Liver (tissue), 9 donors: ENCODE measurements around the gene ANO5. TPM values are rescaled to one million over a fixed set of nuclear protein-coding genes. Genes with fewer than 3 reads are reported as not detected.

Experiments
- DNase-seq: peaks from one replicate; pipeline ENCODE4 v3.0.0-alpha.2; 2017; ENCODE audit warnings: low spot score
- H3K27ac ChIP-seq, 2 donors: one replicate each; pipeline ENCODE4 v1.7.0; 2013; ENCODE audit warnings: inconsistent platforms in 2 of 2, low read length in 2 of 2, control low read depth in 1 of 2, low read depth in 1 of 2, mild to moderate bottlenecking in 1 of 2
- H3K27me3 ChIP-seq, 4 donors: one replicate each; pipeline versions ENCODE4 v1.6.1 to v1.7.0; 2013; ENCODE audit warnings: low read length in 3 of 4, inconsistent platforms in 1 of 4, mild to moderate bottlenecking in 1 of 4, moderate library complexity in 1 of 4; ENCODE audit not compliant: control insufficient read depth in 4 of 4, insufficient read depth in 4 of 4
- H3K36me3 ChIP-seq, 4 donors: one replicate each; pipeline versions ENCODE4 v1.6.1 to v1.7.0; 2013; ENCODE audit warnings: low read length in 3 of 4, mild to moderate bottlenecking in 3 of 4, low read depth in 1 of 4, moderate library complexity in 1 of 4; ENCODE audit not compliant: control insufficient read depth in 4 of 4, insufficient read depth in 3 of 4
- H3K4me1 ChIP-seq, 4 donors: one replicate each; pipeline versions ENCODE4 v1.6.1 to v1.7.0; 2013; ENCODE audit warnings: low read length in 3 of 4, mild to moderate bottlenecking in 3 of 4, moderate library complexity in 1 of 4; ENCODE audit not compliant: control insufficient read depth in 4 of 4, insufficient read depth in 4 of 4
- H3K4me3 ChIP-seq, 3 donors: one replicate each; pipeline versions ENCODE4 v1.6.1 to v1.7.0; 2013; ENCODE audit warnings: low read length in 3 of 3, control low read depth in 1 of 3, low read depth in 1 of 3, mild to moderate bottlenecking in 1 of 3
- H3K9ac ChIP-seq, 2 donors: one replicate each; pipeline ENCODE4 v1.7.0; 2013; ENCODE audit warnings: low read length in 2 of 2, mild to moderate bottlenecking in 2 of 2, moderate library complexity in 2 of 2, control low read depth in 1 of 2, low read depth in 1 of 2
- H3K9me3 ChIP-seq, 4 donors: one replicate each; pipeline versions ENCODE4 v1.6.1 to v1.7.0; 2013; ENCODE audit warnings: low read length in 3 of 4; ENCODE audit not compliant: control insufficient read depth in 4 of 4
- EGR1 ChIP-seq, 2 donors: IDR thresholded peaks; 2 replicates each; pipeline ENCODE4 v1.6.1; 2016 to 2018; ENCODE audit warnings: antibody characterized with exemption in 2 of 2, low read depth in 2 of 2
- FOXA2 ChIP-seq: IDR thresholded peaks from 2 replicates; pipeline ENCODE4 v1.6.1; 2016; ENCODE audit warnings: antibody characterized with exemption
- GABPA ChIP-seq, 2 donors: IDR thresholded peaks in 1 of 2; conservative IDR thresholded peaks in 1 of 2; 2 replicates each; pipeline ENCODE4 v1.6.1; 2016; ENCODE audit warnings: antibody characterized with exemption in 2 of 2, mild to moderate bottlenecking in 1 of 2, moderate library complexity in 1 of 2
- HNF4A ChIP-seq, 2 donors: conservative IDR thresholded peaks; 2 replicates each; pipeline ENCODE4 v1.6.1; 2016; ENCODE audit warnings: antibody characterized with exemption in 2 of 2, mild to moderate bottlenecking in 2 of 2
- HNF4G ChIP-seq: IDR thresholded peaks from 2 replicates; pipeline ENCODE4 v1.6.1; 2016; ENCODE audit warnings: antibody characterized with exemption
- JUND ChIP-seq, 2 donors: IDR thresholded peaks; 2 replicates each; pipeline ENCODE4 v1.6.1; 2016; ENCODE audit warnings: antibody characterized with exemption in 2 of 2
- MAX ChIP-seq: IDR thresholded peaks from 2 replicates; pipeline ENCODE4 v1.6.1; 2016; ENCODE audit warnings: antibody characterized with exemption
- RAD21 ChIP-seq, 2 donors: IDR thresholded peaks; 2 replicates each; pipeline ENCODE4 v1.6.1; 2016; ENCODE audit warnings: antibody characterized with exemption in 2 of 2, mild to moderate bottlenecking in 2 of 2
- RXRA ChIP-seq, 2 donors: IDR thresholded peaks; 2 replicates each; pipeline ENCODE4 v1.6.1; 2017 to 2018; ENCODE audit warnings: antibody characterized with exemption in 2 of 2, mild to moderate bottlenecking in 1 of 2
- SP1 ChIP-seq: IDR thresholded peaks from 2 replicates; pipeline ENCODE4 v1.6.1; 2018; ENCODE audit warnings: antibody characterized with exemption, mild to moderate bottlenecking
- TAF1 ChIP-seq: conservative IDR thresholded peaks from 2 replicates; pipeline ENCODE4 v1.6.1; 2016; ENCODE audit warnings: antibody characterized with exemption, mild to moderate bottlenecking
- YY1 ChIP-seq: IDR thresholded peaks from 2 replicates; pipeline ENCODE4 v1.6.1; 2016; ENCODE audit warnings: antibody characterized with exemption, mild to moderate bottlenecking
- WGBS: extraction: QIAGEN DNeasy Blood & Tissue Kit; methylation state at CpG from one replicate; pipeline ENCODE4 v1.1.7; 2013; 5-methylcytosine and 5-hydroxymethylcytosine counted together
- polyA plus RNA-seq, 2 donors: library from polyadenylated mRNA; stranded (reverse) in 1 of 2; unstranded in 1 of 2; fragments of 200-250 nt in 1 of 2; fragments of >200 nt in 1 of 2; fragmentation: Nextera tagmentation in 1 of 2; extraction: Ambion mirVana in 1 of 2; gene quantifications; one replicate each; pipeline versions ENCODE4 v1.2.1 to v1.2.3, GENCODE V29; 2013 to 2015
- total RNA-seq, 2 donors: library from RNA; depleted of rRNA; stranded (reverse); fragments of >200 nt; gene quantifications; one replicate each; pipeline ENCODE4 v1.2.3, GENCODE V29; 2014
- TF ChIP-seq, protein P1 (sequence below): fragments of 150-350 bp; IDR thresholded peaks from 2 replicates; pipeline ENCODE4 v1.5.1; 2017; ENCODE audit warnings: improper control_type of control experiment, low read depth, low read length; ENCODE audit not compliant: missing input control
- TF ChIP-seq, protein P2 (sequence below): IDR thresholded peaks from 2 replicates; pipeline ENCODE4 v1.6.1; 2016; ENCODE audit warnings: antibody characterized with exemption
- TF ChIP-seq, protein P3 (sequence below): IDR thresholded peaks from 2 replicates; pipeline ENCODE4 v1.6.1; 2016; ENCODE audit warnings: antibody characterized with exemption, mild to moderate bottlenecking
- donor health status: healthy.
- donor health status: healthy.
- donor health status: healthy.
- donor health status: healthy.
- donor health status: healthy.

The ANO5 gene
- total and polyA plus RNA-seq, 4 donors: 1.0 to 4.5 (median 1.2) TPM

DNA sequence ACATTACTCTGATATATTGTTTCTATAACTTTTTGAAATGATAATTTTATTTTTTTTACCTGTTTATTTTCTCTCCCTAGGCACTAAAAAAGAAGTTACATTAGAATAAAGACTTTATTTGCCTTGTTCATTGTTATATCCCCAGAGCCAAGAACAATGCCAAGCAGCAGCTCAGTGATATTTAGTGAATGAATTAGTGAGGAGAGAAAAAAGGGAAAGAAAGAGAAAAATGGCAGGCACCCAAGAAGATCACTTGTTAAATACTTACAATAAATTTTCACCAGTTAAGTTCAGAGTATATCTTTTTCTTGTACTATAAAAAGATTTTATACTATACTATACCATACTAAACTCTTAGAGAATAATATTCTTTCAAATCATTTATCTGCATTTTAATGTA lies 13.3 kb upstream of the ANO5 start (continued):
- TF ChIP-seq TAF1: no peak
- no peak for TF ChIP-seq GABPA (IDR thresholded peaks at IDR 0.05 in 1 of 2, conservative IDR thresholded peaks at IDR 0.05 in 1 of 2)

GRCh38 chr11:22180131-22180530 lies 12.8 kb upstream of the ANO5 start:
- WGBS: 62% methylated on average over 3 of the region's 3 CpGs
- TF ChIP-seq JUND (IDR thresholded peaks at IDR 0.05): no peak
- no peak for TF ChIP-seq FOXA2
- TF ChIP-seq YY1: no peak
- TF ChIP-seq HNF4G: no peak
- TF ChIP-seq, protein P1, sequence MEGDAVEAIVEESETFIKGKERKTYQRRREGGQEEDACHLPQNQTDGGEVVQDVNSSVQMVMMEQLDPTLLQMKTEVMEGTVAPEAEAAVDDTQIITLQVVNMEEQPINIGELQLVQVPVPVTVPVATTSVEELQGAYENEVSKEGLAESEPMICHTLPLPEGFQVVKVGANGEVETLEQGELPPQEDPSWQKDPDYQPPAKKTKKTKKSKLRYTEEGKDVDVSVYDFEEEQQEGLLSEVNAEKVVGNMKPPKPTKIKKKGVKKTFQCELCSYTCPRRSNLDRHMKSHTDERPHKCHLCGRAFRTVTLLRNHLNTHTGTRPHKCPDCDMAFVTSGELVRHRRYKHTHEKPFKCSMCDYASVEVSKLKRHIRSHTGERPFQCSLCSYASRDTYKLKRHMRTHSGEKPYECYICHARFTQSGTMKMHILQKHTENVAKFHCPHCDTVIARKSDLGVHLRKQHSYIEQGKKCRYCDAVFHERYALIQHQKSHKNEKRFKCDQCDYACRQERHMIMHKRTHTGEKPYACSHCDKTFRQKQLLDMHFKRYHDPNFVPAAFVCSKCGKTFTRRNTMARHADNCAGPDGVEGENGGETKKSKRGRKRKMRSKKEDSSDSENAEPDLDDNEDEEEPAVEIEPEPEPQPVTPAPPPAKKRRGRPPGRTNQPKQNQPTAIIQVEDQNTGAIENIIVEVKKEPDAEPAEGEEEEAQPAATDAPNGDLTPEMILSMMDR: no peak
- TF ChIP-seq RAD21 (IDR thresholded peaks at IDR 0.05): no peak
- no peak for TF ChIP-seq RXRA (IDR thresholded peaks at IDR 0.05)
- no peak for TF ChIP-seq TAF1
- no peak for TF ChIP-seq SP1
- TF ChIP-seq, protein P2, sequence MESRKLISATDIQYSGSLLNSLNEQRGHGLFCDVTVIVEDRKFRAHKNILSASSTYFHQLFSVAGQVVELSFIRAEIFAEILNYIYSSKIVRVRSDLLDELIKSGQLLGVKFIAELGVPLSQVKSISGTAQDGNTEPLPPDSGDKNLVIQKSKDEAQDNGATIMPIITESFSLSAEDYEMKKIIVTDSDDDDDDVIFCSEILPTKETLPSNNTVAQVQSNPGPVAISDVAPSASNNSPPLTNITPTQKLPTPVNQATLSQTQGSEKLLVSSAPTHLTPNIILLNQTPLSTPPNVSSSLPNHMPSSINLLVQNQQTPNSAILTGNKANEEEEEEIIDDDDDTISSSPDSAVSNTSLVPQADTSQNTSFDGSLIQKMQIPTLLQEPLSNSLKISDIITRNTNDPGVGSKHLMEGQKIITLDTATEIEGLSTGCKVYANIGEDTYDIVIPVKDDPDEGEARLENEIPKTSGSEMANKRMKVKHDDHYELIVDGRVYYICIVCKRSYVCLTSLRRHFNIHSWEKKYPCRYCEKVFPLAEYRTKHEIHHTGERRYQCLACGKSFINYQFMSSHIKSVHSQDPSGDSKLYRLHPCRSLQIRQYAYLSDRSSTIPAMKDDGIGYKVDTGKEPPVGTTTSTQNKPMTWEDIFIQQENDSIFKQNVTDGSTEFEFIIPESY: no peak
- TF ChIP-seq MAX: no peak
- no peak for TF ChIP-seq HNF4A (conservative IDR thresholded peaks at IDR 0.05)
- no peak for TF ChIP-seq EGR1 (IDR thresholded peaks at IDR 0.05; ENCODE audit: low read depth in 2 of 2)
- TF ChIP-seq, protein P3, sequence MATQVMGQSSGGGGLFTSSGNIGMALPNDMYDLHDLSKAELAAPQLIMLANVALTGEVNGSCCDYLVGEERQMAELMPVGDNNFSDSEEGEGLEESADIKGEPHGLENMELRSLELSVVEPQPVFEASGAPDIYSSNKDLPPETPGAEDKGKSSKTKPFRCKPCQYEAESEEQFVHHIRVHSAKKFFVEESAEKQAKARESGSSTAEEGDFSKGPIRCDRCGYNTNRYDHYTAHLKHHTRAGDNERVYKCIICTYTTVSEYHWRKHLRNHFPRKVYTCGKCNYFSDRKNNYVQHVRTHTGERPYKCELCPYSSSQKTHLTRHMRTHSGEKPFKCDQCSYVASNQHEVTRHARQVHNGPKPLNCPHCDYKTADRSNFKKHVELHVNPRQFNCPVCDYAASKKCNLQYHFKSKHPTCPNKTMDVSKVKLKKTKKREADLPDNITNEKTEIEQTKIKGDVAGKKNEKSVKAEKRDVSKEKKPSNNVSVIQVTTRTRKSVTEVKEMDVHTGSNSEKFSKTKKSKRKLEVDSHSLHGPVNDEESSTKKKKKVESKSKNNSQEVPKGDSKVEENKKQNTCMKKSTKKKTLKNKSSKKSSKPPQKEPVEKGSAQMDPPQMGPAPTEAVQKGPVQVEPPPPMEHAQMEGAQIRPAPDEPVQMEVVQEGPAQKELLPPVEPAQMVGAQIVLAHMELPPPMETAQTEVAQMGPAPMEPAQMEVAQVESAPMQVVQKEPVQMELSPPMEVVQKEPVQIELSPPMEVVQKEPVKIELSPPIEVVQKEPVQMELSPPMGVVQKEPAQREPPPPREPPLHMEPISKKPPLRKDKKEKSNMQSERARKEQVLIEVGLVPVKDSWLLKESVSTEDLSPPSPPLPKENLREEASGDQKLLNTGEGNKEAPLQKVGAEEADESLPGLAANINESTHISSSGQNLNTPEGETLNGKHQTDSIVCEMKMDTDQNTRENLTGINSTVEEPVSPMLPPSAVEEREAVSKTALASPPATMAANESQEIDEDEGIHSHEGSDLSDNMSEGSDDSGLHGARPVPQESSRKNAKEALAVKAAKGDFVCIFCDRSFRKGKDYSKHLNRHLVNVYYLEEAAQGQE: no peak
- no peak for DNase-seq
- no peak overlapping the region for H3K27ac ChIP-seq
- H3K9ac ChIP-seq: no peak overlapping the region
- H3K36me3 ChIP-seq: no peaks in the 10 kb centered on the region
- H3K4me3 ChIP-seq: no peak overlapping the region
- H3K9me3 ChIP-seq: no peaks in the 10 kb centered on the region
- no peaks in the 10 kb centered on the region for H3K27me3 ChIP-seq
- no peaks in the 10 kb centered on the region for H3K4me1 ChIP-seq
